HEK293 (cell line): ENCODE data around the gene ELAC1.

ENCODE experiments used
- KLF7 ChIP-seq: fragments of 450-650 bp; formaldehyde crosslinking; IDR thresholded peaks from 2 replicates; pipeline ENCODE4 v1.5.1; 2016; ENCODE audit warnings: missing biosample characterization, missing genetic modification characterization, borderline replicate concordance
- RBAK ChIP-seq: fragments of 450-650 bp; formaldehyde crosslinking; IDR thresholded peaks from 2 replicates; pipeline ENCODE4 v1.5.1; 2016; ENCODE audit warnings: missing biosample characterization, missing genetic modification characterization
- REST ChIP-seq: fragments of 450-650 bp; formaldehyde crosslinking; IDR thresholded peaks from 2 replicates; pipeline ENCODE4 v1.5.1; 2016; ENCODE audit warnings: missing biosample characterization, missing genetic modification characterization
- SP3 ChIP-seq: fragments of 450-650 bp; formaldehyde crosslinking; IDR thresholded peaks from 2 replicates; pipeline ENCODE4 v1.5.1; 2016; ENCODE audit warnings: missing biosample characterization, missing genetic modification characterization
- ZBTB11 ChIP-seq: fragments of 450-650 bp; formaldehyde crosslinking; conservative IDR thresholded peaks from 2 replicates; pipeline ENCODE4 v1.5.1; 2016; ENCODE audit warnings: low read depth, missing biosample characterization, missing genetic modification characterization
- ZBTB21 ChIP-seq: fragments of 450-650 bp; formaldehyde crosslinking; IDR thresholded peaks from 2 replicates; pipeline ENCODE4 v1.5.1; 2017; ENCODE audit warnings: missing biosample characterization, missing genetic modification characterization
- ZFP37 ChIP-seq: fragments of 450-650 bp; formaldehyde crosslinking; IDR thresholded peaks from 2 replicates; pipeline ENCODE4 v1.5.1; 2016; ENCODE audit warnings: missing biosample characterization, missing genetic modification characterization
- ZNF140 ChIP-seq: fragments of 450-650 bp; formaldehyde crosslinking; IDR thresholded peaks from 2 replicates; pipeline ENCODE4 v1.5.1; 2016; ENCODE audit warnings: missing biosample characterization, missing genetic modification characterization
- ZNF19 ChIP-seq: fragments of 450-650 bp; formaldehyde crosslinking; IDR thresholded peaks from 2 replicates; pipeline ENCODE4; 2016; ENCODE audit warnings: missing biosample characterization, missing genetic modification characterization, low read depth
- ZNF223 ChIP-seq: fragments of 450-650 bp; formaldehyde crosslinking; IDR thresholded peaks from 2 replicates; pipeline ENCODE4 v1.5.1; 2016; ENCODE audit warnings: missing biosample characterization, missing genetic modification characterization
- ZNF354C ChIP-seq: fragments of 450-650 bp; formaldehyde crosslinking; IDR thresholded peaks from 2 replicates; pipeline ENCODE4 v1.5.1; 2016; ENCODE audit warnings: missing biosample characterization, missing genetic modification characterization, low read depth, borderline replicate concordance
- ZNF394 ChIP-seq: fragments of 450-650 bp; formaldehyde crosslinking; IDR thresholded peaks from 2 replicates; pipeline ENCODE4 v1.5.1; 2016; ENCODE audit warnings: missing biosample characterization, missing genetic modification characterization, mild to moderate bottlenecking, moderate library complexity, borderline replicate concordance
- ZNF404 ChIP-seq: fragments of 450-650 bp; formaldehyde crosslinking; IDR thresholded peaks from 2 replicates; pipeline ENCODE4 v1.5.1; 2017; ENCODE audit warnings: missing biosample characterization, missing genetic modification characterization
- ZNF426 ChIP-seq: fragments of 450-650 bp; formaldehyde crosslinking; IDR thresholded peaks from 2 replicates; pipeline ENCODE4 v1.5.1; 2017; ENCODE audit warnings: missing biosample characterization, missing genetic modification characterization, mild to moderate bottlenecking, inconsistent platforms, moderate library complexity
- ZNF433 ChIP-seq: fragments of 450-650 bp; formaldehyde crosslinking; IDR thresholded peaks from 2 replicates; pipeline ENCODE4 v1.5.1; 2016; ENCODE audit warnings: missing biosample characterization, missing genetic modification characterization, low read depth
- ZNF501 ChIP-seq: fragments of 450-650 bp; formaldehyde crosslinking; IDR thresholded peaks from 2 replicates; pipeline ENCODE4 v1.5.1; 2016; ENCODE audit warnings: missing biosample characterization, missing genetic modification characterization
- ZNF510 ChIP-seq: fragments of 450-650 bp; formaldehyde crosslinking; IDR thresholded peaks from 2 replicates; pipeline ENCODE4 v1.5.1; 2018; ENCODE audit warnings: mild to moderate bottlenecking, missing genetic modification characterization, missing biosample characterization; ENCODE audit not compliant: insufficient replicate concordance
- ZNF514 ChIP-seq: fragments of 450-650 bp; formaldehyde crosslinking; IDR thresholded peaks from 2 replicates; pipeline ENCODE4 v1.5.1; 2016; ENCODE audit warnings: missing biosample characterization, missing genetic modification characterization
- ZNF518A ChIP-seq: fragments of 450-650 bp; formaldehyde crosslinking; conservative IDR thresholded peaks from 2 replicates; pipeline ENCODE4 v1.5.1; 2016; ENCODE audit warnings: low read depth, missing biosample characterization, missing genetic modification characterization
- ZNF558 ChIP-seq: fragments of 450-650 bp; formaldehyde crosslinking; IDR thresholded peaks from 2 replicates; pipeline ENCODE4 v1.5.1; 2016; ENCODE audit warnings: missing biosample characterization, missing genetic modification characterization
- ZNF623 ChIP-seq: fragments of 450-650 bp; formaldehyde crosslinking; IDR thresholded peaks from 2 replicates; pipeline ENCODE4 v1.5.1; 2016; ENCODE audit warnings: missing biosample characterization, missing genetic modification characterization
- ZNF664 ChIP-seq: fragments of 450-650 bp; formaldehyde crosslinking; IDR thresholded peaks from 2 replicates; pipeline ENCODE4 v1.5.1; 2016; ENCODE audit warnings: missing biosample characterization, missing genetic modification characterization
- ZNF791 ChIP-seq: fragments of 450-650 bp; formaldehyde crosslinking; IDR thresholded peaks from 2 replicates; pipeline ENCODE4 v1.5.1; 2016; ENCODE audit warnings: missing biosample characterization, missing genetic modification characterization
- ZXDB ChIP-seq: fragments of 450-650 bp; formaldehyde crosslinking; IDR thresholded peaks from 2 replicates; pipeline ENCODE4 v1.5.1; 2016; ENCODE audit warnings: missing biosample characterization, missing genetic modification characterization
- TF ChIP-seq, protein P1 (sequence below): fragments of 450-650 bp; formaldehyde crosslinking; IDR thresholded peaks from 2 replicates; pipeline ENCODE4 v1.5.1; 2016; ENCODE audit warnings: missing biosample characterization, missing genetic modification characterization, borderline replicate concordance

The ELAC1 gene

DNA sequence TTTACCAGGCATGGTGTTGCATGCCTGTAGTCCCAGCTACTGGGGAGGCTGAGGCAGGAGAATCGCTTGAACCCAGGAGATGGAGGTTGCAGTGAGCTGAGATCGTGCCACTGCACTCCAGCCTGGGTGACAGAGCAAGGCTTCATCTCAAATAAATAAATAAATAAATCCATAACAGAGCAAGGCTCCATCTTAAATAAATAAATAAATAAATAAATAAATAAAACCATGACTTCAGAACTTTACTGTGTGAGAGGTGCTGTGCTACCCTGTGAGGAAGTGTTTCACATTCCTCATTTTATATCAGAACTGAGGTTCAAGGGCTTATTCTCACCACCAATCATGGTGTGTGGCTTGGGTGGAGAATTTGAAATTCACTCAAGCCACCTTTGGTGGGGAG is 21.9 kb upstream of the ELAC1 start (continued):
- TF ChIP-seq REST (tag by site-specific recombination): peak; percentile 65
- TF ChIP-seq ZNF664 (tag by site-specific recombination): peak; percentile 46; the same call in 1 of the 2 replicates
- TF ChIP-seq ZBTB21 (tag by site-specific recombination): 0 out of 2 replicates have a peak, but pooled peaks have one; percentile 41
- TF ChIP-seq ZNF501 (tag by site-specific recombination): peak; percentile 75; the same call in 1 of the 2 replicates
- TF ChIP-seq ZNF223 (tag by site-specific recombination): 0 out of 2 replicates have a peak, but pooled peaks have one; percentile 20
- TF ChIP-seq ZNF426 (tag by site-specific recombination): peak; percentile 84
- peak; percentile 89 for TF ChIP-seq ZNF518A (tag by site-specific recombination)
- 0 out of 2 replicates have a peak, but pooled peaks have one; percentile 65 for TF ChIP-seq ZNF514
- TF ChIP-seq ZXDB: peak; percentile 64
- TF ChIP-seq ZNF791 (tag by site-specific recombination): peak; percentile 52; the same call in 1 of the 2 replicates
- 0 out of 2 replicates have a peak, but pooled peaks have one; percentile 52 for TF ChIP-seq ZNF404
- TF ChIP-seq, protein P1, sequence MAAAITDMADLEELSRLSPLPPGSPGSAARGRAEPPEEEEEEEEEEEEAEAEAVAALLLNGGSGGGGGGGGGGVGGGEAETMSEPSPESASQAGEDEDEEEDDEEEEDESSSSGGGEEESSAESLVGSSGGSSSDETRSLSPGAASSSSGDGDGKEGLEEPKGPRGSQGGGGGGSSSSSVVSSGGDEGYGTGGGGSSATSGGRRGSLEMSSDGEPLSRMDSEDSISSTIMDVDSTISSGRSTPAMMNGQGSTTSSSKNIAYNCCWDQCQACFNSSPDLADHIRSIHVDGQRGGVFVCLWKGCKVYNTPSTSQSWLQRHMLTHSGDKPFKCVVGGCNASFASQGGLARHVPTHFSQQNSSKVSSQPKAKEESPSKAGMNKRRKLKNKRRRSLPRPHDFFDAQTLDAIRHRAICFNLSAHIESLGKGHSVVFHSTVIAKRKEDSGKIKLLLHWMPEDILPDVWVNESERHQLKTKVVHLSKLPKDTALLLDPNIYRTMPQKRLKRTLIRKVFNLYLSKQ: 0 out of 2 replicates have a peak, but pooled peaks have one; percentile 37
- TF ChIP-seq ZNF510 (tag by site-specific recombination): peak; percentile 27
- TF ChIP-seq ZNF433: peak; percentile 78
- peak; percentile 37; the same call in 1 of the 2 replicates for TF ChIP-seq SP3 (tag by site-specific recombination)
- TF ChIP-seq ZNF19 (tag by site-specific recombination): peak; percentile 59; the same call in 1 of the 2 replicates
- peak; percentile 67 for TF ChIP-seq ZBTB11 (tag by site-specific recombination)
- peak; percentile 44; the same call in 1 of the 2 replicates for TF ChIP-seq RBAK (tag by site-specific recombination)
- peak; percentile 97 for TF ChIP-seq ZNF394 (tag by site-specific recombination)
- peak; percentile 79 for TF ChIP-seq ZNF623
- TF ChIP-seq ZFP37 (tag by site-specific recombination): peak; percentile 72; the same call in 1 of the 2 replicates
- TF ChIP-seq ZNF558: peak; percentile 85
- TF ChIP-seq KLF7 (tag by site-specific recombination): peak; percentile 46; the same call in 1 of the 2 replicates
- 0 out of 2 replicates have a peak, but pooled peaks have one; percentile 77 for TF ChIP-seq ZNF354C (tag by site-specific recombination)
- peak; percentile 88 for TF ChIP-seq ZNF140 (tag by site-specific recombination)
